Thyroid gland (tissue), 4 donors: ENCODE results near the gene EEF1AKMT3. TPM values are rescaled to one million over a fixed set of nuclear protein-coding genes. Genes with fewer than 3 reads are reported as not detected.

Experiments used
- DNase-seq, 2 donors: peaks; one replicate each; pipeline ENCODE4 v3.0.0-alpha.2; 2019
- H3K27ac ChIP-seq, 3 donors: fragments of 200-600 bp; sonication (generic); 1 replicate in 2 of 3; 2 replicates in 1 of 3; pipeline ENCODE4 v1.5.1; 2016 to 2019; ENCODE audit warnings: mild to moderate bottlenecking in 1 of 3, moderate library complexity in 1 of 3
- H3K27me3 ChIP-seq: fragments of 200-600 bp; sonication (generic); one replicate; pipeline ENCODE4 v1.5.1; 2019
- H3K36me3 ChIP-seq, 2 donors: fragments of 200-600 bp; sonication (generic); one replicate each; pipeline ENCODE4 v1.5.1; 2016 to 2019
- H3K4me1 ChIP-seq, 2 donors: fragments of 200-600 bp; sonication (generic); one replicate each; pipeline ENCODE4 v1.5.1; 2017 to 2019
- H3K4me3 ChIP-seq, 3 donors: fragments of 200-600 bp; sonication (generic); replicated peaks in 1 of 3; 1 replicate in 2 of 3; 2 replicates in 1 of 3; pipeline ENCODE4 v1.5.1; 2016; ENCODE audit warnings: mild to moderate bottlenecking in 1 of 3
- H3K9me3 ChIP-seq: fragments of 200-600 bp; sonication (generic); one replicate; pipeline ENCODE4 v1.5.1; 2017
- CTCF ChIP-seq, 6 experiments: fragments of 200-600 bp in 3 of 6; fragments of 450-650 bp in 3 of 6; sonication (generic) in 3 of 6; IDR thresholded peaks; one replicate each; pipeline ENCODE4 v1.5.1; 2016 to 2019; ENCODE audit warnings: antibody characterized with exemption in 6 of 6, mild to moderate bottlenecking in 2 of 6, inconsistent platforms in 1 of 6, moderate library complexity in 1 of 6
- POLR2A ChIP-seq, 2 donors: fragments of 450-650 bp; IDR thresholded peaks; one replicate each; pipeline ENCODE4 v1.6.1; 2017; ENCODE audit warnings: antibody characterized with exemption in 2 of 2, mild to moderate bottlenecking in 2 of 2, moderate library complexity in 1 of 2
- WGBS, 2 donors: methylation state at CpG; one replicate each; pipeline ENCODE4 v1.1.5; 2017; 5-methylcytosine and 5-hydroxymethylcytosine counted together
- intact Hi-C: fragments of 100-400 bp; cut with DNase I; formaldehyde crosslinking; loops from one replicate; pipeline ENCODE4 v1.15.1; 2023
- total RNA-seq, 4 donors: library from RNA; depleted of rRNA; stranded (reverse); fragments of >200 nt; gene quantifications; one replicate each; pipeline ENCODE4 v1.2.3, GENCODE V29; 2016

The EEF1AKMT3 gene
- total RNA-seq, 4 donors from 2014 or later = 12.1 to 20.4 (median 16.5) TPM

GRCh38 chr12:57762463-57762862 is 10.0 kb upstream of the EEF1AKMT3 start:
- DNase-seq = no peak
- peaks cover 28 to 30% of the 10 kb centered on the region in 2 donors for H3K4me1 ChIP-seq
- H3K9me3 ChIP-seq = no peaks in the 10 kb centered on the region
- no peak overlapping the region for H3K27ac ChIP-seq
- no peak overlapping the region for H3K4me3 ChIP-seq
- TF ChIP-seq POLR2A (IDR thresholded peaks at IDR 0.05) = no peak
- TF ChIP-seq CTCF (IDR thresholded peaks at IDR 0.05) = no peak
- 91 to 97% methylated on average over 2 of the region's 2 CpGs for WGBS, 2 donors
- no peaks in the 10 kb centered on the region for H3K27me3 ChIP-seq
- peaks cover 9 to 10% of the 10 kb centered on the region in 2 donors for H3K36me3 ChIP-seq
- intact Hi-C loops = no loop called here

GRCh38 chr12:57763881-57764661 is 8.3 kb upstream of the EEF1AKMT3 start:
- no peaks in the 10 kb centered on the region for H3K9me3 ChIP-seq
- WGBS, 2 donors = 76 to 81% methylated on average over 6 of the region's 6 CpGs
- TF ChIP-seq CTCF (IDR thresholded peaks at IDR 0.05) = no peak
- no peak for TF ChIP-seq POLR2A (IDR thresholded peaks at IDR 0.05)

GRCh38 chr12:57764662-57765002 is 7.8 kb upstream of the EEF1AKMT3 start:
- TF ChIP-seq CTCF (IDR thresholded peaks at IDR 0.05) (no peak), POLR2A (IDR thresholded peaks at IDR 0.05) (no peak)
- no peaks in the 10 kb centered on the region for H3K27me3 ChIP-seq
- DNase-seq = peak; percentile 77 to 79

More at GRCh38 chr12:57763881-57764661, 8.3 kb upstream of the EEF1AKMT3 start:
- Histone ChIP-seq H3K27me3 (no peaks in the 10 kb centered on the region), H3K4me3 (no peak overlapping the region), H3K4me1 (peaks cover 28 to 42% of the 10 kb centered on the region in 2 donors), H3K27ac (no peak overlapping the region), H3K36me3 (peaks cover 0 to 1% of the 10 kb centered on the region in 2 donors)
- intact Hi-C loops = no loop called here
- no peak for DNase-seq

GRCh38 chr12:57765003-57765697 is 7.3 kb upstream of the EEF1AKMT3 start:
- intact Hi-C loops = no loop called here
- Histone ChIP-seq H3K9me3 (no peaks in the 10 kb centered on the region), H3K4me1 (peaks cover 28 to 42% of the 10 kb centered on the region in 2 donors), H3K27ac (peak overlapping the region in 1 of 3 donors; percentile 27), H3K4me3 (peak overlapping the region in 2 of 3 donors; percentile 23 to 37), H3K36me3 (no peaks in the 10 kb centered on the region), H3K27me3 (no peaks in the 10 kb centered on the region)
- WGBS, 2 donors = 2 to 4% methylated on average over 26 to 39 of the region's 60 CpGs
- peak in 2 of 6 experiments; percentile 24 to 26 for TF ChIP-seq CTCF (IDR thresholded peaks at IDR 0.05)
- TF ChIP-seq POLR2A (IDR thresholded peaks at IDR 0.05) = no peak
- peak; percentile 53 to 60 for DNase-seq

More at GRCh38 chr12:57764662-57765002, 7.8 kb upstream of the EEF1AKMT3 start:
- peak overlapping the region in 1 of 3 donors; percentile 27 for H3K27ac ChIP-seq
- H3K9me3 ChIP-seq = no peaks in the 10 kb centered on the region
- WGBS, 2 donors = 14 to 45% methylated on average over 6 to 17 of the region's 17 CpGs
- H3K36me3 ChIP-seq = no peaks in the 10 kb centered on the region
- peak overlapping the region in 2 of 3 donors; percentile 23 to 37 for H3K4me3 ChIP-seq
- H3K4me1 ChIP-seq = peaks cover 28 to 42% of the 10 kb centered on the region in 2 donors
- intact Hi-C loops = no loop called here
